Immature natural killer cell (primary cell): Measurements from ENCODE around the gene CPSF4L. TPM values are rescaled to one million over a fixed set of nuclear protein-coding genes. Genes with fewer than 3 reads are reported as not detected.
"Not testable (repeated sequence)": the region's sequence is repeated elsewhere in the genome, so short reads cannot be mapped to it uniquely, and the experiment has no call there.

Source experiments
- DNase-seq, 3 donors: peaks; one replicate each; pipeline ENCODE4 v3.0.0; 2022; ENCODE audit warnings: mixed read lengths in 1 of 3
- H3K27ac Mint-ChIP-seq, 6 donors: one replicate each; pipeline ENCODE4 v1.8.0; 2020; ENCODE audit warnings: mixed read lengths in 6 of 6, mild to moderate bottlenecking in 5 of 6, inconsistent platforms in 4 of 6, moderate library complexity in 3 of 6
- H3K27me3 Mint-ChIP-seq, 3 donors: one replicate each; pipeline ENCODE4 v1.8.0; 2020 to 2021; ENCODE audit warnings: low read depth in 3 of 3, mild to moderate bottlenecking in 3 of 3, mixed read lengths in 3 of 3, moderate library complexity in 3 of 3, inconsistent platforms in 1 of 3
- H3K36me3 Mint-ChIP-seq, 3 donors: one replicate each; pipeline ENCODE4 v1.8.0; 2020; ENCODE audit warnings: mixed read lengths in 3 of 3, inconsistent platforms in 2 of 3, mild to moderate bottlenecking in 2 of 3
- H3K4me1 Mint-ChIP-seq, 2 donors: one replicate each; pipeline ENCODE4 v1.8.0; 2020; ENCODE audit warnings: inconsistent platforms in 2 of 2, mild to moderate bottlenecking in 2 of 2, mixed read lengths in 2 of 2, moderate library complexity in 1 of 2
- H3K4me3 Mint-ChIP-seq, 5 donors: one replicate each; pipeline ENCODE4 v1.8.0; 2020; ENCODE audit warnings: mild to moderate bottlenecking in 5 of 5, mixed read lengths in 5 of 5, inconsistent platforms in 3 of 5, moderate library complexity in 3 of 5
- H3K9me3 Mint-ChIP-seq, 6 donors: one replicate each; pipeline ENCODE4 v1.8.0; 2020; ENCODE audit warnings: mild to moderate bottlenecking in 6 of 6, mixed read lengths in 6 of 6, inconsistent platforms in 4 of 6, moderate library complexity in 3 of 6
- polyA plus RNA-seq, 3 donors: library from polyadenylated mRNA; unstranded; fragments of 300-500 nt; fragmentation: Illumina TruSeq; gene quantifications; one replicate each; pipeline ENCODE4 v1.2.3, GENCODE V29; 2021

Gene CPSF4L
- polyA plus RNA-seq: not detected

DNA sequence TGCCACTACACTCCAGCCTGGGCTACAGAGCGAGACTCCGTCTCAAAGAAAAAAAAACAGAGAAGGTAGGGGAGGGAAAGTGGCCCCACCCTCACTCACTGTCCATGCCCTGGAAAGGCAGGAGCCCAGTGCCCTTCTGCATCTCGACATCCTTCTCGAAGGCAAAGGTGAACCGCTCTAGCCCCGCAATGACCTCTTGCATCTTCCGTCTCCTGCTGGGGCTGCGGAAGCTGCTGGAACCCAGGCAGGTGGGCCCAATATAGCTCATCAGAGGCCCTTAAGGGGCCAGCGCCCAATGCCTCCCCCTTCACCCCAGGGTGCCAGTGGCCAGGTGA, at the start of gene CPSF4L:
CPSF4L (minus strand) TSS at position 264 of the 335 bp plus-strand sequence; CDS start at position 202, 62 bp downstream.
- no peak for DNase-seq
- Mint-ChIP-seq H3K36me3 (no peaks in the 10 kb centered on the region), H3K9me3 (no peaks in the 10 kb centered on the region), H3K4me3 (no peak within 1 kb of the TSS), H3K4me1 (no peaks in the 10 kb centered on the region), H3K27ac (no peak within 1 kb of the TSS), H3K27me3 (peaks cover 0 to 2% (median 1%) of the 10 kb centered on the region in 3 donors)

DNA sequence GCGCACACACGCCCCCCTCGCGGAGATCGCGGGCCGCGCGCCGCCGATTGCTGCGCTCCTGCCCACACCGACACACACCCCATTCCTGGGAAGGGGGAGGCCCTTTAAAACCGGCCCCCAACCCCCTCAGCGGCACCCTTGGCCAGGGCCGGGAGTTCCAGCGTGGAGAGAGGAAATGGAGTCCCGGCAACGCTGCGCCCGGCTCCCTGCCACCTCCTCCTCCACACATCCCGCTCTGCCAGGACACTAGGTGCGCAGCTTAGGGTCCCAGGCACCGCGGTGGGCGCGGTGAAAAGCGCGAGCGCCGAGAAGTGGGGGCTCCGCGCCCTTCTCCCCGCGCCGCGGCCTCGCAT, 49.7 kb upstream of the CPSF4L start:
- Mint-ChIP-seq H3K27me3 (peaks cover 0 to 12% (median 2%) of the 10 kb centered on the region in 3 donors), H3K36me3 (no peaks in the 10 kb centered on the region), H3K4me1 (peaks cover 10 to 14% of the 10 kb centered on the region in 2 donors), H3K27ac (peak overlapping the region in 5 of 6 donors; percentile 1 to 62 (median 51)), H3K4me3 (peak overlapping the region; percentile 80 to 88 (median 85)), H3K9me3 (no peaks in the 10 kb centered on the region)
- no peak for DNase-seq

- peak overlapping the region in 3 of 6 donors; percentile 55 to 74 (median 57) for H3K27ac Mint-ChIP-seq
- H3K9me3 Mint-ChIP-seq: no peaks in the 10 kb centered on the region
- peaks cover 0 to 13% (median 2%) of the 10 kb centered on the region in 3 donors for H3K27me3 Mint-ChIP-seq
- peaks cover 10 to 14% of the 10 kb centered on the region in 2 donors for H3K4me1 Mint-ChIP-seq
- no peaks in the 10 kb centered on the region for H3K36me3 Mint-ChIP-seq
- H3K4me3 Mint-ChIP-seq: peak overlapping the region; percentile 71 to 87 (median 83)
- no peak for DNase-seq
These were observed 48.3 kb upstream of the CPSF4L start for GRCh38 chr17:73309727-73310596.

GRCh38 chr17:73308959-73309358, 47.3 kb upstream of the CPSF4L start:
- Mint-ChIP-seq H3K4me1 (peaks cover 10 to 14% of the 10 kb centered on the region in 2 donors), H3K27me3 (peaks cover 2 to 13% (median 2%) of the 10 kb centered on the region in 3 donors)
- not testable (repeated sequence) for H3K9me3 Mint-ChIP-seq, H3K27ac Mint-ChIP-seq, H3K36me3 Mint-ChIP-seq, DNase-seq, H3K4me3 Mint-ChIP-seq

GRCh38 chr17:73308017-73308823, 46.5 kb upstream of the CPSF4L start:
- Mint-ChIP-seq H3K4me1 (peaks cover 10 to 14% of the 10 kb centered on the region in 2 donors), H3K9me3 (no peaks in the 10 kb centered on the region), H3K4me3 (peak overlapping the region in 1 of 5 donors; percentile 9), H3K27ac (no peak overlapping the region), H3K27me3 (peaks cover 2 to 10% (median 2%) of the 10 kb centered on the region in 3 donors), H3K36me3 (no peaks in the 10 kb centered on the region)
- DNase-seq: no peak

DNA sequence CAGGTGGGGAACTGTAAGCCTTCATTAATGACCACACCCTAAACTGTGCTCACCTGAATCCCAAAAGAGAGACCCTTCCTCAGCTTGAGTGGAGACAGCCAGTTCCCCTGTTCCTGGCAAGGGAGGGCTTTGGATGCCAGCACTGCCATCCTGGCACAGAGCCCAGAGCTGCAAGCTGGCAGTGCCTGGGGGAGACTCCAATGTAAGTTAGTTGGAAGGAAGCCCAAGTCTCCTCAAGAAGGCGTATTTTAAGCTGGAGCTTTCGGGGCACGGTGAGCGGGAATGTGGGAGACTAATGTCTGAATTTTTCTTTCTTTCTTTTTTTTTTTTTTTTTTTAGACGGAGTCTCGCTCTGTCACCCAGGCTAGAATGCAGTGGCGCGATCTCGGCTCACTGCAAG, 45.5 kb upstream of the CPSF4L start:
- Mint-ChIP-seq H3K27me3 (peaks cover 2 to 10% (median 2%) of the 10 kb centered on the region in 3 donors), H3K36me3 (no peaks in the 10 kb centered on the region), H3K27ac (no peak overlapping the region), H3K4me1 (peaks cover 10 to 14% of the 10 kb centered on the region in 2 donors), H3K9me3 (no peaks in the 10 kb centered on the region), H3K4me3 (no peak overlapping the region)
- DNase-seq: no peak

GRCh38 chr17:73305845-73306836, 44.5 kb upstream of the CPSF4L start:
- DNase-seq: no peak
- H3K27ac Mint-ChIP-seq: no peak overlapping the region
- H3K4me3 Mint-ChIP-seq: no peak overlapping the region
- H3K36me3 Mint-ChIP-seq: no peaks in the 10 kb centered on the region
- H3K9me3 Mint-ChIP-seq: no peaks in the 10 kb centered on the region
- peaks cover 10 to 14% of the 10 kb centered on the region in 2 donors for H3K4me1 Mint-ChIP-seq
- peaks cover 2 to 10% (median 5%) of the 10 kb centered on the region in 3 donors for H3K27me3 Mint-ChIP-seq

GRCh38 chr17:73304971-73305812, 43.5 kb upstream of the CPSF4L start:
- Mint-ChIP-seq H3K27ac (no peak overlapping the region), H3K27me3 (peaks cover 2 to 5% (median 5%) of the 10 kb centered on the region in 3 donors), H3K4me3 (peak overlapping the region in 2 of 5 donors; percentile 25 to 48), H3K9me3 (no peaks in the 10 kb centered on the region), H3K4me1 (peaks cover 5 to 11% of the 10 kb centered on the region in 2 donors), H3K36me3 (no peaks in the 10 kb centered on the region)
- no peak for DNase-seq

DNA sequence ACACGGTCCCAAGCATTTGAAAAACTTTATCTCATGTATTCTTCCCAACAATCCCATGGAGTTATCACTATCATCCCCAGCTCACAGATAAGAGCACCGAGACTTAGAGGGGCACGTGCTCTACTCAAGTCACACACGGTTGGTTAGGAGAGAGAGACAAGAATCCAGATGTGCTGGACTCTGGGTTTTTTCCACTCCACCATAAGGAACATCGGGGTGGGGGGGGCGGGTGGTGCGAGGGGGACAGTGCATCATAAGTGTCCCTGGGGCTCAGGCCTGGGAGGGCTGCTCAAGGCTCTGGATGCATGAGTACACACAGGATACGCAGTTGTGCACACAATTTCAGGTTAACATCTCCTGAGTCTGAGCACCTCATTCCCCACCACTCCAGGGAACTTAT, 42.8 kb upstream of the CPSF4L start:
- no peak for DNase-seq
- H3K4me3 Mint-ChIP-seq: no peak overlapping the region
- H3K9me3 Mint-ChIP-seq: no peaks in the 10 kb centered on the region
- peaks cover 0 to 3% of the 10 kb centered on the region in 2 donors for H3K4me1 Mint-ChIP-seq
- no peaks in the 10 kb centered on the region for H3K36me3 Mint-ChIP-seq
- H3K27ac Mint-ChIP-seq: no peak overlapping the region
- H3K27me3 Mint-ChIP-seq: peaks cover 2 to 5% (median 4%) of the 10 kb centered on the region in 3 donors

GRCh38 chr17:73302189-73302588, 40.5 kb upstream of the CPSF4L start:
- no peak for DNase-seq
- no peak overlapping the region for H3K27ac Mint-ChIP-seq
- no peaks in the 10 kb centered on the region for H3K36me3 Mint-ChIP-seq
- H3K27me3 Mint-ChIP-seq: peaks cover 2 to 6% (median 3%) of the 10 kb centered on the region in 3 donors
- H3K9me3 Mint-ChIP-seq: no peaks in the 10 kb centered on the region
- H3K4me3 Mint-ChIP-seq: no peak overlapping the region
- H3K4me1 Mint-ChIP-seq: no peaks in the 10 kb centered on the region

DNA sequence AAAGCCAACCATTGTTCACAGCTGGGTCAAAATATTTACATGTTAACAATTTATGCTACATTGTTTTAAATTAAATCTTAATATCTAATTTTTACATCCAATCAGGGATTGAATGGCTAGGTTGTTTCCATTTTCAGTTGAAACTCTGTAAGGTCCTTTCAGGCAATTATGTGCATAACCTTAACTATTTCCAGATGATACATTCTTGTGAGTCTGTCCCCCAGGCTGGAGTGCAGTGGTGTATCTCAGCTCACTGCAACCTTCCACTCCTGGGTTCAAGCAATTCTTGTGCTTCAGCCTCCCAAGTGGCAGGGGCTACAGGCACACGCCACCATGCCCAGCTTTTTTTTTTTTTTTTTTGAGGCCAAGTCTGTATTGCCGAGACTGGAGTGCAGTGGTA, 39.7 kb upstream of the CPSF4L start:
- Mint-ChIP-seq H3K4me1 (no peaks in the 10 kb centered on the region), H3K4me3 (no peak overlapping the region), H3K27me3 (peaks cover 2 to 7% (median 3%) of the 10 kb centered on the region in 3 donors), H3K36me3 (no peaks in the 10 kb centered on the region), H3K9me3 (no peaks in the 10 kb centered on the region), H3K27ac (no peak overlapping the region)
- no peak for DNase-seq

GRCh38 chr17:73300392-73300791, 38.7 kb upstream of the CPSF4L start:
- H3K4me3 Mint-ChIP-seq: no peak overlapping the region
- H3K9me3 Mint-ChIP-seq: no peaks in the 10 kb centered on the region
- H3K27me3 Mint-ChIP-seq: peaks cover 2 to 7% (median 3%) of the 10 kb centered on the region in 3 donors
- no peaks in the 10 kb centered on the region for H3K36me3 Mint-ChIP-seq
- H3K27ac Mint-ChIP-seq: no peak overlapping the region
- no peaks in the 10 kb centered on the region for H3K4me1 Mint-ChIP-seq
- DNase-seq: no peak
